GM12873 (cell line): Measurements from ENCODE around the gene MORN1.

Experiments used
- TF ChIP-seq, protein P1 (sequence below): IDR thresholded peaks from 2 replicates; pipeline ENCODE4 v1.5.1; 2012; ENCODE audit warnings: low read depth, mild to moderate bottlenecking, moderate library complexity, low read length, control low read depth; ENCODE audit not compliant: insufficient read depth; ENCODE audit errors: missing control alignments

The MORN1 gene

GRCh38 chr1:2326524-2326923 lies 64.8 kb downstream of the MORN1 start:
- TF ChIP-seq, protein P1, sequence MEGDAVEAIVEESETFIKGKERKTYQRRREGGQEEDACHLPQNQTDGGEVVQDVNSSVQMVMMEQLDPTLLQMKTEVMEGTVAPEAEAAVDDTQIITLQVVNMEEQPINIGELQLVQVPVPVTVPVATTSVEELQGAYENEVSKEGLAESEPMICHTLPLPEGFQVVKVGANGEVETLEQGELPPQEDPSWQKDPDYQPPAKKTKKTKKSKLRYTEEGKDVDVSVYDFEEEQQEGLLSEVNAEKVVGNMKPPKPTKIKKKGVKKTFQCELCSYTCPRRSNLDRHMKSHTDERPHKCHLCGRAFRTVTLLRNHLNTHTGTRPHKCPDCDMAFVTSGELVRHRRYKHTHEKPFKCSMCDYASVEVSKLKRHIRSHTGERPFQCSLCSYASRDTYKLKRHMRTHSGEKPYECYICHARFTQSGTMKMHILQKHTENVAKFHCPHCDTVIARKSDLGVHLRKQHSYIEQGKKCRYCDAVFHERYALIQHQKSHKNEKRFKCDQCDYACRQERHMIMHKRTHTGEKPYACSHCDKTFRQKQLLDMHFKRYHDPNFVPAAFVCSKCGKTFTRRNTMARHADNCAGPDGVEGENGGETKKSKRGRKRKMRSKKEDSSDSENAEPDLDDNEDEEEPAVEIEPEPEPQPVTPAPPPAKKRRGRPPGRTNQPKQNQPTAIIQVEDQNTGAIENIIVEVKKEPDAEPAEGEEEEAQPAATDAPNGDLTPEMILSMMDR = no peak

DNA sequence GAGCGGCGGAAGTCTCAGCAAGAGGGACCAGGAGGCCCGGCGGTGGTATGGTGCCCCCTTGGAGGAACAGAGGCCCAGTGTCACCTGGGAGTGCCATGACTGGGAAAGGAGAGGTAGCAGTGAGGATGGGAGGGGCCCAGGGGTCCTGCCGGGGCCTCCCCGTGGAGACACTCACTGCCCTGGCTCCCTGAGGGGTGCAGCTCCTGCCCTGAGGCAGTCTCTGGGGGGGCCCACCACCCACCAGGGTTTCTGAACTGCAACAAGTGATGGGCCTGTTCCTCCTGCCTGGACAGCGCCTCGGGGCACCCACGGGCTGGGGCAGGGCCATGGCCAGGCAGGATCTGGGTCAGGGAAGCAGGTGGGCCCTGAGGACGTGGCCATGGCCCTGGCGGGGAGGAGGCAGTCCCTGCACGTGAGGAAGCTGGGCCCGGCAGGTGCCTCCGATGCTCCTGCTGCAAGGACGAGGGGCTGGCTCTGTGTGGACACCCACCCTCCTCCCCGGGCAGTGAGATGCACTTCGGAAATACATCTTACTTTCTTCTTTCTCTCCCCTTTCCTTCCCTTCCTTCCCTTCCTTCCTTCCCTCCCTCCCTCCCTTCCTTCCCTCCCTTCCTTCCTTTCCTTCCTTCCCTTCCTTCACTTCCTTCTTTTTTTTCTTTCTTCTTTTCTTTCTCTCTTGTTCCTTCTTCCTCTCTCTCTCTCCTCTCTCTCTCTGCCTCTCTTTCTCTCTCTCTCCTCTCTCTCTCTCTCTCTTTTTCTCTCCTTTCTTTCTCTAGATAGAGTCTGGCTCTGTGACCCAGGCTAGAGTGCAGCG lies 66.6 kb downstream of the MORN1 start:
- TF ChIP-seq, protein P1 = no peak

- TF ChIP-seq, protein P1 = no peak
These were observed 67.8 kb downstream of the MORN1 start for GRCh38 chr1:2323451-2323974.

DNA sequence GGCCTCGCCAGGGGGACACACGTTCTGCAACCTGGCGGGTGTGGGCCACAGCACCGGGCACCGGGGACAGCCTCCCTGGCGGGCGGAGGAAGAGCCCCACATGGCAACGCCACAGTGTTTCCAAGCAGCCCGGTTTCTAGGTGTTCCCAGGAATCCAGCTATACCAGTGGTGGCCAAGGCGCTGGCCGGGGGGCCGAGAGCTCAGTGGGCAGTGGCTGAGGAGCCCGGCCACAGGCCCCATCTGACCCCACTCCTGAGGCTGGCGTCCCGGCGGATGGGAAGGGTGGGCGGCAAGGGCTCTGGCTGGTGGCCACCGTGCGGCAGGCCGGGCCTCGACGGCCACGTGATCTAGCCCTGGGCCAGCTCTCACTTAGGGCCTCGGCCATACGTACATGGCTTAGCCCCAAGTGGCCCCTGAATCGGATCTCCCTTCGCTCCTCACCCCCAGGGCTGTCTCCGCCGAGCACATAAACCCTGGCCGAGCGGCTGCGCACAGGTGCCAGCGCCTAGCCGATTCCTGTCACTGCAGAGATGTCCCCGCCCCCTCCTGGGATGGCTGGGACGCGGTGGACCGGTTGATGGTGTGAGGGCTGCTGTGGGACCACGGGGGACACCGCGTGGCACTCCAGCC lies 68.7 kb downstream of the MORN1 start:
- TF ChIP-seq, protein P1 = no peak

DNA sequence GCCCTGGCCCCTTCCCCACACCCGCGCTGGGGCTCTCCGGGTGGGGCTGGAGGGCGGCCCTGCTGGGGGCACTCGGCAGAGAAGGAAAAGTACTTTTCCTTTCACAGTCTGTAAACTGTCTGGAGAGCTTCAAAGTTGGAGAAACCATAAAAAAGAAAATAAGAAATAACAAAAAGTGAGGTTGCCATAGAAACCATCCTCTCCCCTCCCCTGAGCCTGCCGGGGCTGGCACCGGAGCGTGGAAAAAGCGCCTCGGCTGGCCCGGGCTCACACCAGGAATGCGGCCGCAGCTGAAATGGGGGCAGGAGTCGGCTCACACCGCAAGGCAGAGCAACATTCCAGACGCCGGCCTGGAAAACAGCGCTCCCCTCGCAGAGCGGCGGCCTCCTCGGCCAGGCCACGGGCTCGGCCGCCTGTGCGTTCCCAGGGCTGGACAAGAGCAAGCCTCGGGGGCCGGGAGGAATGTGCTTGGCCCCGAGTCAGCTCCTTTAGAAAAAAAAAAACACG lies 69.2 kb downstream of the MORN1 start:
- TF ChIP-seq, protein P1 = no peak

- TF ChIP-seq, protein P1 = no peak
These were observed 70.3 kb downstream of the MORN1 start for GRCh38 chr1:2320760-2321667.
